Colonic mucosa (tissue), 4 donors: ENCODE data around the gene FNDC3B. TPM values are rescaled to one million over a fixed set of nuclear protein-coding genes. Genes with fewer than 3 reads are reported as not detected.

Source experiments
- DNase-seq: peaks from one replicate; pipeline ENCODE4 v3.0.0-alpha.2; 2020
- H3K27ac ChIP-seq: fragments of 200-600 bp; one replicate; pipeline ENCODE4 v1.8.0; 2021
- H3K27me3 ChIP-seq: fragments of 200-600 bp; one replicate; pipeline ENCODE4 v1.8.0; 2021
- H3K36me3 ChIP-seq: fragments of 200-600 bp; one replicate; pipeline ENCODE4 v1.8.0; 2021
- H3K4me1 ChIP-seq: fragments of 200-600 bp; one replicate; pipeline ENCODE4 v1.8.0; 2021; ENCODE audit warnings: mild to moderate bottlenecking
- H3K4me3 ChIP-seq: fragments of 200-600 bp; one replicate; pipeline ENCODE4 v1.8.0; 2021
- H3K9ac ChIP-seq, 2 donors: one replicate each; pipeline ENCODE4 v1.7.0; 2013; ENCODE audit warnings: control low read depth in 2 of 2, low read depth in 2 of 2, low read length in 2 of 2
- H3K9me3 ChIP-seq: fragments of 200-600 bp; one replicate; pipeline ENCODE4 v1.8.0; 2021
- intact Hi-C: fragments of 100-400 bp; cut with DNase I; formaldehyde crosslinking; loops from one replicate; pipeline ENCODE4 v1.14.1; 2022
- total RNA-seq, 2 donors: library from RNA; stranded (reverse); fragmentation: NEBNext Ultra II Directional in 1 of 2; extraction: Animal tissue kit (Norgen Biotek cat#: 25700) in 1 of 2; gene quantifications; one replicate each; pipeline ENCODE4 v1.2.1, GENCODE V29; 2021
- TF ChIP-seq, protein P1 (sequence below): fragments of 200-600 bp; IDR thresholded peaks from one replicate; pipeline ENCODE4 v1.8.0; 2022; ENCODE audit warnings: antibody characterized with exemption, mild to moderate bottlenecking
- donor health status: healthy.
- donor health status: DM: no; HTN: no; CAD: no.
- donor health status: DM: no; HTN: no; CAD: no.

The FNDC3B gene
- total RNA-seq, 2 donors from 2014 or later: 66.7 to 142 TPM

DNA sequence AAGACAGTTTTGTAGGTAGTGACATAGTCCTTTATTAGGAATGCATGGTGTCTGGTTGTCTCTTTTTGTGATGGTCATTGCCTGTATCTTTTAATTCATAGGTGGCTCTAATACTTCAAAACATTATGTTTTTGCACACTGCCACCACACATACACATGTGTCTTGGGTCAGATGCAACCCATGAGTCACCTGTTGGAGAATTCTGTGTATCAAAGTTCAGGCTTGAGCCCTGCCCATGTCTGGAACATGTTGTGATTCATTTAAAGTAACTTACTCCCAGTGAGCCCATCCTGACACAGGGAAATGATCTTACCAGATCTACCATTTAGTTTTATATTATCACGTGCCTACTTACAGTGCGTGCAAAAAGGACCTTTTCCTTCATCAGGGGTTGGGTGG is 266.2 kb downstream of the FNDC3B start:
- H3K36me3 ChIP-seq: peaks cover 8% of the 10 kb centered on the region
- intact Hi-C loops: no loop called here
- no peaks in the 10 kb centered on the region for H3K27me3 ChIP-seq
- DNase-seq: peak; percentile 52
- H3K9me3 ChIP-seq: no peaks in the 10 kb centered on the region
- H3K4me1 ChIP-seq: no peaks in the 10 kb centered on the region
- TF ChIP-seq, protein P1, sequence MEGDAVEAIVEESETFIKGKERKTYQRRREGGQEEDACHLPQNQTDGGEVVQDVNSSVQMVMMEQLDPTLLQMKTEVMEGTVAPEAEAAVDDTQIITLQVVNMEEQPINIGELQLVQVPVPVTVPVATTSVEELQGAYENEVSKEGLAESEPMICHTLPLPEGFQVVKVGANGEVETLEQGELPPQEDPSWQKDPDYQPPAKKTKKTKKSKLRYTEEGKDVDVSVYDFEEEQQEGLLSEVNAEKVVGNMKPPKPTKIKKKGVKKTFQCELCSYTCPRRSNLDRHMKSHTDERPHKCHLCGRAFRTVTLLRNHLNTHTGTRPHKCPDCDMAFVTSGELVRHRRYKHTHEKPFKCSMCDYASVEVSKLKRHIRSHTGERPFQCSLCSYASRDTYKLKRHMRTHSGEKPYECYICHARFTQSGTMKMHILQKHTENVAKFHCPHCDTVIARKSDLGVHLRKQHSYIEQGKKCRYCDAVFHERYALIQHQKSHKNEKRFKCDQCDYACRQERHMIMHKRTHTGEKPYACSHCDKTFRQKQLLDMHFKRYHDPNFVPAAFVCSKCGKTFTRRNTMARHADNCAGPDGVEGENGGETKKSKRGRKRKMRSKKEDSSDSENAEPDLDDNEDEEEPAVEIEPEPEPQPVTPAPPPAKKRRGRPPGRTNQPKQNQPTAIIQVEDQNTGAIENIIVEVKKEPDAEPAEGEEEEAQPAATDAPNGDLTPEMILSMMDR: no peak
- H3K9ac ChIP-seq: no peak overlapping the region
- H3K27ac ChIP-seq: peak overlapping the region; percentile 10
- H3K4me3 ChIP-seq: no peak overlapping the region

DNA sequence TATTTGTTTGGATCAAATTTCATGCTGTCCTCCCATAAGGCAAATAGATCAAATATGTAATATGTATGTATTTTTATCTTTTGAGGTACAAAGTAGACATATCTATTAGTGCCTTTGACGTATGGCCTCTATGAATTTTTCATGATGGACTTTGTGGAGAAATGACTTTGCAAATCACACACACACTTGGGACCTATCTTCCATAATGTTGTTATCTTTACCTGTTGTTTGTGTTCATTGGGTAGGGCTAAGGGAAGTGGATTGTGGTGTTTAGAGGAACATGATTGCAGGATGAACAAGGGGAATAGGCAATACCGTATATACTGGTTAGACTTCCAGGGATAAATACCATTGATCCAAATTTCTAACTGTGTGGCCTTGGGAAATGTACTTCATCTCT is 266.6 kb downstream of the FNDC3B start:
- H3K9me3 ChIP-seq: no peaks in the 10 kb centered on the region
- H3K36me3 ChIP-seq: peaks cover 8% of the 10 kb centered on the region
- no peak overlapping the region for H3K9ac ChIP-seq
- H3K27me3 ChIP-seq: no peaks in the 10 kb centered on the region
- DNase-seq: no peak
- H3K27ac ChIP-seq: peak overlapping the region; percentile 10
- intact Hi-C loops: no loop called here
- TF ChIP-seq, protein P1: no peak
- H3K4me1 ChIP-seq: no peaks in the 10 kb centered on the region
- H3K4me3 ChIP-seq: no peak overlapping the region

DNA sequence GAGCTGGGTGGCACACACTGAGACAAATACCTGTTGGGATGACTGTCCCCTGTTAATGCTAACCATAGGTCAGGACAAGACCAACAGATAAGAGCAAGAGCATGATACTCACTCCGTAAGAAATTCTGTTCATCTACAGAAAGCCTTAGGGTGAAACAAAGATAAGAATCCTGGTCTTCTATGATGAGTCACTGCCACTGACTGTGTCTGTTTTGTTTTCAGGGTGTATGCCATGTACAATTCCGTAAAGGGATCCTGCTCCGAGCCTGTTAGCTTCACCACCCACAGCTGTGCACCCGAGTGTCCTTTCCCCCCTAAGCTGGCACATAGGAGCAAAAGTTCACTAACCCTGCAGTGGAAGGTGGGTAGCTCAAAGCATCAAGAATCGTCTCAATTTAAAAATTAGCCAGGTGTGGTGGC is 267.8 kb downstream of the FNDC3B start:
- intact Hi-C loops: no loop called here
- peaks cover 4% of the 10 kb centered on the region for H3K36me3 ChIP-seq

DNA sequence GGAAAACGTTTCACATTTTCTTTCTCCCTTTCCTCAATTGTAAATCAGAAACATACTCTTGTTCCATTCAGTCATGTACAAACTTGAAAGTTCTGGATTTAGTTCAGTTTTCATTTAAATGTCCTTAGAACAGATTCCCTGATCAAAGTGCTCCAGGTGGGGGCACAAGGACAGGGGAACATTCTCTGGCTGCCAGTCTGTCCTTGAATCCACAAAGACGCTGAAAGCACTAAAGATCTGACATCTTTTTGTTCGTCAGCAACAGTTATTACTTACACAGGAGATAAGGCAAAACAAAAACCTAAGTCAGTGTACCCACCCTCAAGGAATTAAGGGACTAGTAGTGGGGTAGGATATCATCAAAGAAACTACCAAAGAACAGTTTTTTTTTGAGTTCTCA is 269.7 kb downstream of the FNDC3B start:
- no peak overlapping the region for H3K4me3 ChIP-seq
- H3K9me3 ChIP-seq: no peaks in the 10 kb centered on the region
- no peak overlapping the region for H3K9ac ChIP-seq
- no peak overlapping the region for H3K27ac ChIP-seq
- no peaks in the 10 kb centered on the region for H3K4me1 ChIP-seq
- peaks cover 4% of the 10 kb centered on the region for H3K36me3 ChIP-seq
- TF ChIP-seq, protein P1: no peak
- no peaks in the 10 kb centered on the region for H3K27me3 ChIP-seq
- DNase-seq: no peak
- intact Hi-C loops: no loop called here

More for the DNA sequence above, 267.8 kb downstream of the FNDC3B start:
- H3K27ac ChIP-seq: no peak overlapping the region
- no peak overlapping the region for H3K9ac ChIP-seq
- DNase-seq: no peak
- TF ChIP-seq, protein P1: no peak
- no peaks in the 10 kb centered on the region for H3K9me3 ChIP-seq
- no peaks in the 10 kb centered on the region for H3K27me3 ChIP-seq
- no peak overlapping the region for H3K4me3 ChIP-seq
- H3K4me1 ChIP-seq: no peaks in the 10 kb centered on the region

DNA sequence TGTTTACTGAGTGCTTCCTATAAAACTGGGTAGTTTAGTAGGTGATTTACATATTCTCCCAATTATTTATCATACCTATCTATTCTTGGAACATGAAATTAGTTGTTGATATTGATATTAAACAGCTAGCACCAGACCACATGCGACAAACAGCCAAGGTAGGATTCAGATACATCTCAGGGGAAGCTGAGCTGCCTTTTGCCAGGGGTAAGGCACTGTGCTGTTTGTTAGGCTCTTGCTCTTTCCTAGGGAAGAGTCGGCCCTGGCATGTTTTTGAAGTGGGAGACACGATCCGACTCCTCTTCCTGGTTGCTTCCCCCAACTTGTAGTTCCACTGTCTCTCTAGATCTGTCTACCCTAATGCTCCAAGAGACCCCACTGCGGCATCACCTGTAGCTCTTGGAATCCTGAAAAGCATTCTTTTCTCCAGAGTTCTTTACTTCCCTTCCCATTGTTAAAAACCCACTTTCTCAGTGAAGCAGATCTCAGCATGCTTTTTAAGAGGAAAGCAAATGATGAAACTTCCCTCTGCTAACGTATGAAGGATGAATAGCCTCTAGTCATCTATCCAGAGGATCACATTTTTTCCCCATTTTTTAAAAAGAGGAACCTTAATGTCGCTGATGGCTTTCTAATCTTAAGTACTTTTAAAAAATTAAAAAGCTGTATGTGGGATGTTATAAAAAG is 270.5 kb downstream of the FNDC3B start:
- Histone ChIP-seq H3K36me3 (peaks cover 4% of the 10 kb centered on the region), H3K4me3 (no peak overlapping the region), H3K27ac (no peak overlapping the region), H3K4me1 (peaks cover 1% of the 10 kb centered on the region), H3K9ac (no peak overlapping the region), H3K27me3 (no peaks in the 10 kb centered on the region), H3K9me3 (no peaks in the 10 kb centered on the region)
- intact Hi-C loops: loop anchor here (10.0 kb wide), 1 partner anchor 275 kb away; the partner anchor contains the start of gene FNDC3B
- TF ChIP-seq, protein P1: no peak
- no peak for DNase-seq
